ENCODE results near the gene NCR2.

NCR2 gene

GRCh38 chr6:41359617-41360313 lies 24.4 kb downstream of the NCR2 start:
- no peak for DNase-seq

DNA sequence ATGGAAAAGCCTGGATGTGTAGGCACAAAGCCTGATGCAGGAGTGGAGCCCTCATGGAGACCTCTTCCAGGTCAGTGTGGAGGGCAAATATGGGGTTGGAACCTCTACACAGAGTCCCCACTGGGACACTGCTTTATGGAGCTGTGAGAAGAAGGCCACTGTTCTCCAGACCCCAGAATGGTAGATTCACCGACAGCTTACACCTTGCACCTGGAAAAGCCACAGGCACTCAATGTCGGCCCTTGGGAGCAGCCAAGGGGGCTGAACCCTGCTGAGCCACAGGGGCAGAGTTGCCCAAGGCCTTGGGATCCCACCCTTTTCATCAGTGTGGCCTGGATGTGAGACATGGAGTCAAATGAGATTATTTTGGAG lies 24.9 kb downstream of the NCR2 start:
- no peak for DNase-seq

DNA sequence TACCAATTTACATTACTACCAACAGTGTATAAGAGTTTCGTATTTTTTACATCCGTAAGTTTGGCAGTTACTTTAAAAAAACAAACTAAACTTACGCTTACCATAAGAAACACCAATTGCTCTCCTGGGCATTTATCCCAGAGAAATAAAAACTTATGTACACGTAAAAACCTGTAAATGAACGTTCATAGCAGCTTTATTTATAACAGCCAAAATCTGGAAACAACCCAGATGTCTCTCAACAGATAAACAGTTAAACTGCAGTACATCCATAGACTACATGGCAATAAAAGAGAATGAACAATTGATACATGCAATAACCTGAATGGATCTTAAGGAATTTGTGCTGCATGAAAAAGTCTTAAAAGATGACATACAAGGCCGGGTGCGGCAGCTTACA lies 30.7 kb downstream of the NCR2 start:
- DNase-seq, result no peak

DNA sequence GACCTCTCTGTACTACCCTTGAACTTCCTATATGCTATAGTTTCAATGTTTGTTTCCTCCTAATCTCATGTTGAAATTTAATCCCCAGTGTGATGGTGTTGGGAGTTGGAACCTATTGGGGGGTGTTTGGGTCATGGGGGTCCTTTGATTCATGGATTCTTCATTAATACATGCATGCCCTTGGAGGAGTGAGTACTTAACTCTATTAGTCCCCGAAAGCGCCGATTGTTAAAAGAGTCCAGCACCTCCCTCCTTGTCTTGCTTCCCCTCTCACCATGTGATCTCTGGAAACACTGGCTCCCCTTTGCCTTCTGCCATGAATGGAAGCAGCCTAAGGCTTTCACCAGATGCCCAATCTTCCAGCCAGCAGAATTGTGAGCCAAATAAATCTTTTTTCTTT lies 31.7 kb downstream of the NCR2 start:
- no peak for DNase-seq

- DNase-seq, result no peak
Measured at GRCh38 chr6:41367700-41368099, 32.3 kb downstream of the NCR2 start.

DNA sequence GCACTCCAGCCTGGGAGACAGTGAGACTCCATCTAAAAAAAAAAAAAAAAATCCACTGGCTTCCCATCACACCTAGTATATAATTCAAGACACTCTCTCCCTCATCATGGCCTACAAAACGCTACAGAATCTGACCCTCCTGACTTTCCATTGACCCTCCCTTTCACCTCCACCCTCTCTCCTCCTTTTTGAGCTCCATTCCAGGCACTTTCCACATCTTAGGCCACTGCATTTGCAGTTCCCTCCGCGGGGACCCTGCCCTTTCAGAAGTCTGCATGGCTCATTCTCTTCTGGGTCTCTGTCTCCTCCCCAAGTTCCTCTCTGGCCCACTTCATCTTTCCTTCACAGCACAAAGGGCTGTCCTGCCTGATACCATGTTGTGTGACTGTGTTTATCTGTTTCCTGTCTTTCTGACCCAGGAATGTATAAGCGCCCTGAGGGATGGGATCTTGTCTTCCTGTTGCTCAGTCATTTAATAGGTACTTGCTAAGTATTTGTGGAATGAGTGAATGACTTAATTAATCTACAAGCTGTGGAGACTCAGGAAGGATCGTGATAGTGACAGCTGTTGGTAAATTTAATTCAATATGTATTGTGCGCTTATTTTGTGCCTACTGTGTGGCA lies 35.2 kb downstream of the NCR2 start:
- no peak for DNase-seq

DNA sequence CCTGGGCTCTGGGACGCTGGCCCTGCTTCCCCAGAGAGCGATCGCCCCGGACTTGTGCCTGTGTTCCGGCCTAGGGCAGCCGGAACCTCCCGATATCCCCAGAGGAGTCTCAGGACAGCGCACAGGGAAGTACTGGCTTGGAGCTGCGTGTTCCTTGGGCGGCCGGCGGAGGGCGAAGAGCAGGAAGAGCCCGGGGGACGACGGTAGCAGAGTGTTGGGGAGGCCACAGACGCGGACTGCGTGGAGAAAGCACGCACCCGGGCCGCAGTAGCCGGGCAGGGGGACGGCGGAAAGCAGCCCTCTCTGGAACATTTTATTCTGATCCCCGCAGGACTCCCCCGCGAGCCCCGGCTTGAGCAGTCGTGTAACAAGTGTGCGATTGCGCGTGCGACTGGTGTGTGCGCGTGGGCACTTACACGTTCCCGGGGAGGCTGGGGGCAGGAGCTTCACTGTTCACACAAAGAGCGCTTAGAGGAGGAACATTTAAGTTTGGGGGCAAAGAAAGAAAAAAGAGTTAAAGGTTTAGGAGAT lies 36.1 kb downstream of the NCR2 start:
- no peak for DNase-seq

DNA sequence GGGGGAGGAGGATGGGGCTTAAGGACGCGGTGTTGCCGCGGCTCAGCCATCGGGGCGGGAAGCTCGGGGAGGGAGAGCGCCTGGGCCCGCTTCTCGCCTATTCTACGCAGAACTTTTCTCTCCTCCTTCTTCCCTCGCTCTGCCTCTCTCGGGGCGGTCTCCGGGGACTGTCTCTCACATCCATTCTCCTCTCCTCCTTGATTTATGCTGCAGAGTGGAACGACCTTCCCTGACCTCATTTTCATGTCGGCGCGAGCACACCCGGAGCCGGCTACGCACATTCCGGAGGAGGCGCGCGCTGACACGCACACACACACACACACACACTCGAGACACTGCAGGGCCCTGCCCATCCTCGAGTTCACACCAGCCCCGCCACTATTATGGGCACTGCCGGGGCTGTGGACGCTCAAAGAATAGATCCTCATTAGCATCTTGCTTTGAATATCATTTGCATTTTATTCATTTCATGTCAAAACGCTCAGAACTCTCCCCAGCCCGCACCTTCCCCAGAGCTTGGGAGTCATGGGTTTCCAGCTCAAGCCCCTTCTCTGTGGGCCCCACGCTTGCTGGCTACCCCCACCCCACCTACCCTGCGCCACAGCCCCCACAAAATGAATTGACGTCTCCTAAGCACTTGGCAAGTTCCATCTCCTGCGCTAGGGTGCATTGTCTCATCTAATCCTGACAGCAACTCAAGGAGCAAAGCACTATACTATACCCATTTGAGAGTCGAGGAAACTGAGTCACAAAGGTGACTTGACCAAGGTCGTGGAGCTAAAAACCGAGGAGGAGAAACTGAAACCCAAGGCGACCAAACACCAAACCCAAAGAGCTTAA lies 36.8 kb downstream of the NCR2 start:
- no peak for DNase-seq

GRCh38 chr6:41372832-41373626 lies 37.6 kb downstream of the NCR2 start:
- DNase-seq, result no peak

DNA sequence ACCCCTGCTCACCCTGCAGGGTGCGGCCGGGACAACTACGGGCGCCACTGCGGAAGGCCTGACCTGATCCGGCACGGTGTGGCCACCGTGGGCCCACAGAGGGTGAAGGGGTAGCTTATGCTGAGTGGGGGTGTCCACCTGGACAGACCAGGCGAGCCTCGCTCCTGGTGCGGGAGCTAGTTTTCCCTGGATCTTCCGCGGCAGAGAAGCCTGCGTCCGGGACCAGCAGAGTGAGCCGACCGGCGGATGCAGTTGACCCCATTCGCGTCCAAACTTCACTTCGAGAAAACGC lies 38.2 kb downstream of the NCR2 start:
- DNase-seq, result no peak

GRCh38 chr6:41373919-41374617 lies 38.7 kb downstream of the NCR2 start:
- no peak for DNase-seq

DNA sequence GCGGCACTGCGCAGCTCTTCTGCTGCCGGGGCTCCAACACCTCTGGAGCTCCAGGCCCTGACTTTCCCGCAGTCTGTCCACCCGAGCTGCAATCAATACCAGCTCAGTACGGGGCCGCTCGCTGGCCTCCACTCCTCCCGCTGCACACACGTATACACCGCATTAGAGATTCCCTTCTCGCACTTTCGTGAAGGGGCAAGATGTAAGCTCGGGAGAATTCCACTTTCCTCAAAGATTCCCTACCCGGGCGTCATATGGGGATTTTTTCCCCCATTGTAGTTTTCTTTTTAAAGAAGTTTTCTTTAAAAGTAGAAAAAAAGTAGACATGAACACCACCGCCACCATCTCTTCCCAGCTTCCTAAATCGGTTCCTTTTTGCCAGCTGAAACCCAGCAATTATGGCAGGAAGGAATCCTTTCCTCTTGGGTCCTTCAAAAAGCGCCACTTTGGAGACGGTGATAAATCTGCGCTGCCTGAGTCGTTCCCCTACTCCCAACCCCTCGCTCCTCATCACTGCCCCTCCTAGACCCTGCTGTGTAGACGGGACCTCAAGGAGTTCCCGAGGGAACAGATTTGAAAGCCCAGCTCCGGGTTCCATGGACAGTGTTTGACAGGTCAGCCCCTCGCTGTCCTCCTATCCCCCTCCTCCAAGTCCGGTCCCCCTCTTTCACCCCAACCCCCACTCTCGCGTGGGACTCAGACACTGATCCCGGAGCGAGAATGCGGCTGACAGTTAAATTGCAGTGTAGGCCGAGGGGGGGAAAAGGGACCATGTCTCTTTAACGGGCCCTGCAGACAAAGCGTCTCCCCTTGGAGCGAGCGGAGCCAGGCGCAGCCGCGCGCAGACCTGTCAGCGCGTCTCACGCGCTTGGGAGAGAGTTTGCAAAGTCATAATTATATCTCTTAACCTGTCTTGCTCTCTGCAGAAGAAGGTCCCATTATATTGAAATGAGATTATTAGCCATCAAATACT lies 39.5 kb downstream of the NCR2 start:
- no peak for DNase-seq

- DNase-seq, result no peak
Measured at GRCh38 chr6:41375598-41376151, 40.3 kb downstream of the NCR2 start.

GRCh38 chr6:41376176-41376575 lies 40.8 kb downstream of the NCR2 start:
- DNase-seq, result no peak

- no peak for DNase-seq
Measured at GRCh38 chr6:41377071-41377470, 41.7 kb downstream of the NCR2 start.

DNA sequence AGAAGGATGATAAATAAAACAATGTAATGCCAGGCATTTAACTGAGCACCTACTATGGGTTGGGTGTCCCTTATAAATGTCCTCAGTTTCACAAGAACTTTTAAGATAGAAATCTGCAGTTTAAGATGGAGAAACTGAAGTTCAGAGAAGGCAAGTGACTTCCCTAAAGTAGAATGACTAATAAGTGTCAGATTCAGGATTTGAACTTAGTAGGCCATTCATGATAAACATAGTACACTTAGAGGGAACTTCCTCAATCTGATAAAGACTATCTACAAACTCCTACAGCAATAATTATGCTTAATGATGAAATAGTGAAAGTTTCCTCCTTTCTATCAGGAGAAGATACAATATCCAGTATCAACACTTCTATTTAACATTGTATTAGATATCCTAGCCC lies 43.9 kb downstream of the NCR2 start:
- no peak for DNase-seq

- DNase-seq, result no peak
Measured at GRCh38 chr6:41386594-41386993, 51.2 kb downstream of the NCR2 start.

- no peak for DNase-seq
Measured at GRCh38 chr6:41392246-41392645, 56.8 kb downstream of the NCR2 start.

GRCh38 chr6:41396335-41396734 lies 60.9 kb downstream of the NCR2 start:
- DNase-seq, result no peak

GRCh38 chr6:41399424-41399823 lies 64.0 kb downstream of the NCR2 start:
- DNase-seq, result no peak
